ENCODE data around the gene GIMAP1.
"Not testable (repeated sequence)": the region's sequence is repeated elsewhere in the genome, so short reads cannot be mapped to it uniquely, and the experiment has no call there.

Gene GIMAP1

DNA sequence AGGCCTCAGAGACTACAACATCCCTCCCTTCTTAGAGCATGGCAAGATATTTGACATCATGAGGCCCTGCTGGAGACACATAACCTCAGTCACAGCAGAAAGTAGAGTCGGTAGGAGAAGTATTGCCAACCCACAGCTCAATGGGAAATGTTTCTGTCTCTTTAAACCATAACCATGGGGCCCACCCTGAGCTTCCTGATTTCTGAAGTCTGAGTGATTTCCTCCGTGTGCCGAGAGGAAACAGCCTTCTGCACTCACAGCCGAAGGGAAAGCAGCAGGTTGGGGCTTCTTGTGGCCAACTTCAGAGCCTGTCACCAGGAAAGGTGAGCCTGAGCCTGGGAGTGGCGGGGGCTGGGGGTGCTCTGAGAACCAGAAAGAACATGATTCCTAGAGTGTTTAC is at the start of gene GIMAP1:
TSS of gene GIMAP1 (plus strand) at position 246 of the 400 bp plus-strand sequence. CDS start 2,435 bp downstream, outside the sequence.
- H3K4me3 ChIP-seq (ENCODE audit: low read depth, low read length) = no peak within 1 kb of the TSS
- TF ChIP-seq, protein P1, sequence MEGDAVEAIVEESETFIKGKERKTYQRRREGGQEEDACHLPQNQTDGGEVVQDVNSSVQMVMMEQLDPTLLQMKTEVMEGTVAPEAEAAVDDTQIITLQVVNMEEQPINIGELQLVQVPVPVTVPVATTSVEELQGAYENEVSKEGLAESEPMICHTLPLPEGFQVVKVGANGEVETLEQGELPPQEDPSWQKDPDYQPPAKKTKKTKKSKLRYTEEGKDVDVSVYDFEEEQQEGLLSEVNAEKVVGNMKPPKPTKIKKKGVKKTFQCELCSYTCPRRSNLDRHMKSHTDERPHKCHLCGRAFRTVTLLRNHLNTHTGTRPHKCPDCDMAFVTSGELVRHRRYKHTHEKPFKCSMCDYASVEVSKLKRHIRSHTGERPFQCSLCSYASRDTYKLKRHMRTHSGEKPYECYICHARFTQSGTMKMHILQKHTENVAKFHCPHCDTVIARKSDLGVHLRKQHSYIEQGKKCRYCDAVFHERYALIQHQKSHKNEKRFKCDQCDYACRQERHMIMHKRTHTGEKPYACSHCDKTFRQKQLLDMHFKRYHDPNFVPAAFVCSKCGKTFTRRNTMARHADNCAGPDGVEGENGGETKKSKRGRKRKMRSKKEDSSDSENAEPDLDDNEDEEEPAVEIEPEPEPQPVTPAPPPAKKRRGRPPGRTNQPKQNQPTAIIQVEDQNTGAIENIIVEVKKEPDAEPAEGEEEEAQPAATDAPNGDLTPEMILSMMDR (conservative IDR thresholded peaks at IDR 0.05; ENCODE audit: low read depth, low read length) = no peak
- no peak for DNase-seq (ENCODE audit: low read depth)

DNA sequence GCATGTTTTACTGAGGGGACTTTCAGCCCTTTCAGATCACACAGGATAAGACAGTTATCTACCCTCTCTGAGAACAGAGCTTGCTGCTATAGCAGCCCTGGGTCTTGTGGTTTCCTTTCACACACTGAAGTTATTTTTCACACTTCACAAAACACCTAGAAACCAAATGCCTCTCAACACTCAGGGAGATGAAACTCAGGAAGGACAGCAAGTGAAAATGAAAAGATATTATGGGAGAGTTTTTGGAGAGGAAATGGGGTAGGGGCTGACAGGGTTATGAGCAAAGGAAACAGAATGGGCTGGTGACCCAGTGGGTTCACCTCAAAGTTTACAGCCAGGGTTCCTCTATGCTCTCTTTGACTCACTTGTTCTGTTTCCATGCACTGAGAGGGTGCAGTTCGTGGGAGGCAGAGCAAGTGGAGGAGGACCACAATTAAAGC is 47.9 kb upstream of the GIMAP1 start:
- no peak for DNase-seq (ENCODE audit: low read depth)
- H3K4me3 ChIP-seq (ENCODE audit: low read depth, low read length) = no peak overlapping the region
- TF ChIP-seq, protein P1 (conservative IDR thresholded peaks at IDR 0.05; ENCODE audit: low read depth, low read length) = no peak

DNA sequence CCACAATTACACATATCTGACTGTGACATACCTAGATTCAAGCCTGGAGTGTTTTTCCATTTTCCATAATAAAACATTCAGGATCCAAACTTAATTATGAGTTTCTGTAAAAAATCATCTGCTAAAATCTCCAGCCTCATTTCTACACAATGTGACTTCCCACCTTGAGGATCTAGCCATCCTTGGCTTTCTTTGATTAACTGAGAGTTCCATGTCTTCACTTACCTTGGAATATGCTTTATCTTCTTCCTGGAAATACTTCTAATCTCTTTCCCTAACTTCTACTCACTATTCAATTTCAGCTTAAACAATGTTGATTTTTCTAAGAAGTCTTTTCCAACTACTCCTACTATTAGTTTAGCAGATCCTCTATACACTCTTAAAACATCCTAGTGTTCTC is 47.4 kb upstream of the GIMAP1 start:
- no peak overlapping the region for H3K4me3 ChIP-seq (ENCODE audit: low read depth, low read length)
- no peak for DNase-seq (ENCODE audit: low read depth)
- TF ChIP-seq, protein P1 (conservative IDR thresholded peaks at IDR 0.05; ENCODE audit: low read depth, low read length) = no peak

DNA sequence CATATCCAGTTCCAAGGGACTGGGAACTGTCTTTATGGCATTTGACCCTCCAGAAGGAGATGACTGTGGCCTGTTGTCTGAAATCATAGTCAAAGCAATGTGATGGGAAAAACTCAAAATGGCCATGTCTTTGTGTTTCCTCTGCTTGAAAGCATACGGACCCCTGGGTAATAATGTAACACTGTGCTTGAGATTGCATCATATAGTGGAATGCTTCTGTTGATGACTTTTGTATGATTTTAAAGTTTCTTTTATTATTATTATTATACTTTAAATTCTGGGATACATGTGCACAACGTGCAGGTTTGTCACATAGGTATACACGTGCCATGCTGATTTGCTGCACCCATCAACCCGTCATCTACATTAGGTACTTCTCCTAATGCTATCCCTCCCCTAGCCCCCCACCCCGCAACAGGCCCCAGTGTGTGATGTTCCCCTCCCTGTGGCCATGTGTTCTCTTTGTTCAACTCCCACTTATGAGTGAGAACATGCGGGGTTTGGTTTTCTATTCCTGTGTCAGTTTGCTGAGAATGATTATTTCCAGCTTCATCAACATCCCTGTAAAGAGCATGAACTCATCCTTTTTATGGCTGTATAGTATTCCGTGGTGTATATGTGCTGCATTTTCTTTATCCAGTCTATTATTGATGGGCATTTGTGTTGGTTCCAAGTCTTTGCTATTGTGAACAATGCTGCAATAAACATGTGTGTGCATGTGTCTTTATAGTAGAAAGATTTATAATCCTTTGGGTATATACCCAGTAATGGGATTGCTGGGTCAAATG is 44.4 kb upstream of the GIMAP1 start:
- not testable (repeated sequence) for H3K4me3 ChIP-seq (ENCODE audit: low read depth, low read length); DNase-seq (ENCODE audit: low read depth)

DNA sequence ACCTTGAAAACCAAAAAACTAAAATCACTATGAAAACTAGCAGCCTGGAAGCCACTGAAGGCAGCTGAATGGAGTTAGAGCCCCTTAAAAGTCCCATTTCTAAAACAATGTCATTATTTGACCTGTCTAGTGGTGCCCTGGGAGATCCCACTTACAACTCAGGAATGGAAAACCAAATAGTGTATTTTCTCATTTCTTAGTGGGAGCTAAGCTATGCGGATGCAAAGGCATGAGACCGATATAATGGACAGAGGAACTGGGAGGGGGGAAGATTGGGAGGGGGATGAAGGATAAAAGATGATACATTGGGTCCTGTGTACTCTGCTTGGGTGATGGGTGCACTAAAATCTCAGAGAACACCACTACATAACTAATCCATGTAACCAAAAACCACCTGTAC is 40.7 kb upstream of the GIMAP1 start:
- TF ChIP-seq, protein P1 (conservative IDR thresholded peaks at IDR 0.05; ENCODE audit: low read depth, low read length) = no peak
- DNase-seq (ENCODE audit: low read depth) = no peak
- H3K4me3 ChIP-seq (ENCODE audit: low read depth, low read length) = no peak overlapping the region

DNA sequence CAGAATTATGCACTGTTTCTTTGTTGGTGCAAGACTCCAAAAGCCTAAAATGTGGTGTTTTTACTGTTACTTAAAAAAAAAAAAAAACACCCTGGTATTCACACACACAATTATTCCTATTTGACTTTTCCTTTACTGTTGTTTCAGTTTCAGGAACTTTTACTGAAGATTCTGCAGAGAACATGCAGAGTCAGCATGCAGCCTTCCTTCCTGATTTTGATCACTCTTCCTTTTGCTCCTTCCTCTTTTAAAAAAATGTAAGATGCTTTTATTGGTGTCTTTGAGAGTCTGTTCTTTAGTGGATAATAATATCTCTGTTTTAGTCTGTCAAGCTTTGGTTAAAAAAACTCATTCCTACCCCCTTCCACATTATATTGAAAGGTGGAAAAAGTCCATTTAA is 40.1 kb upstream of the GIMAP1 start:
- DNase-seq (ENCODE audit: low read depth); H3K4me3 ChIP-seq (ENCODE audit: low read depth, low read length): not testable (repeated sequence)

DNA sequence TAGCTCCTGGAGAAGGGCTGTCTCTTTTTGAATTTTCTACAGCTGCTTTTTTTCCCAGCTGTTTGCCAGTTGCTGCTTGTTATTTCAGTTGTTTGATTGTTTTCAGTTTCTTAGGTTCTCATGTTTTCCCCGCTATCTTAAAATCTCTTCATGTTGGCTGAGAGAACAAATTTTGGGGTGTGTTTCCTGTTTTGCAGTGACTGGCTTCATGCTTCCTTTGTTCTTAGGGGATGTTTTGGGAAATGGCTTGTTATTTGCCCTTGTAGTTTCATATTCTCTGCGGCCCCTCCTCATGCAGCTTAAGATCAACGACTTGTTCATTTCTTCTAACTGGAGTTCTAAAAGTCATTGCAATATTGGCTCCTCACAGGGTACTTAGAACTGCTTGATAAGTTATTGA is 39.6 kb upstream of the GIMAP1 start:
- H3K4me3 ChIP-seq (ENCODE audit: low read depth, low read length); DNase-seq (ENCODE audit: low read depth): not testable (repeated sequence)

DNA sequence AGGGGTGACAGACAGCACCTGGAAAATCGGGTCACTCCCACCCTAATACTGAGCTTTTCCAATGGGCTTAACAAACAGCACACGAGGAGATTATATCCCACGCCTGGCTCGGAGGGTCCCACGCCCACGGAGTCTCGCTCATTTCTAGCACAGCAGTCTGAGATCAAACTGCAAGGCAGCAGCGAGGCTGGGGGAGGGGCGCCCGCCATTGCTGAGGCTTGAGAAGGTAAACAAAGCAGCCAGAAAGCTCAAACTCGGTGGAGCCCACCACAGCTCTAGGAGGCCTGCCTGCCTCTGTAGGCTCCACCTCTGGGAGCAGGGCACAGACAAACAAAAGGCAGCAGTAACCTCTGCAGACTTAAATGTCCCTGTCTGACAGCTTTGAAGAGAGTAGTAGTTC is 37.8 kb upstream of the GIMAP1 start:
- DNase-seq (ENCODE audit: low read depth); H3K4me3 ChIP-seq (ENCODE audit: low read depth, low read length): not testable (repeated sequence)

DNA sequence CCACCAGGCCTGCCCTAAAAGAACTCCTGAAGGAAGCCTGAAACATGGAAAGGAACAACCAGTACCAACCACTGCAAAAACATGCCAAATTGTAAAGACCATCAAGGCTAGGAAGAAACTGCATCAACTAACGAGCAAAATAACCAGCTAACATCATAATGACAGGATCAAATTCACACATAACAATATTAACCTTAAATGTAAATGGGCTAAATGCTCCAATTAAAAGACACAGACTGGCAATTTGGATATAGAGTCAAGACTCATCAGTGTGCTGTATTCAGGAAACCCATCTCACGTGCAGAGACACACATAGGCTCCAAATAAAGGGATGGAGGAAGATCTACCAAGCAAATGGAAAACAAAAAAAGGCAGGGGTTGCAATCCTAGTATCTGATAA is 36.0 kb upstream of the GIMAP1 start:
- not testable (repeated sequence) for DNase-seq (ENCODE audit: low read depth)

More for the DNA sequence above, 36.0 kb upstream of the GIMAP1 start:
- H3K4me3 ChIP-seq (ENCODE audit: low read depth, low read length) = not testable (repeated sequence)
